ENCODE measurements around the gene PDIA4. TPM values are rescaled to one million over a fixed set of nuclear protein-coding genes. Genes with fewer than 3 reads are reported as not detected.

Gene PDIA4
- polyA plus RNA-seq, 2 of the 4 experiments (the other 2 are of a cell fraction), result 175 to 214 TPM

DNA sequence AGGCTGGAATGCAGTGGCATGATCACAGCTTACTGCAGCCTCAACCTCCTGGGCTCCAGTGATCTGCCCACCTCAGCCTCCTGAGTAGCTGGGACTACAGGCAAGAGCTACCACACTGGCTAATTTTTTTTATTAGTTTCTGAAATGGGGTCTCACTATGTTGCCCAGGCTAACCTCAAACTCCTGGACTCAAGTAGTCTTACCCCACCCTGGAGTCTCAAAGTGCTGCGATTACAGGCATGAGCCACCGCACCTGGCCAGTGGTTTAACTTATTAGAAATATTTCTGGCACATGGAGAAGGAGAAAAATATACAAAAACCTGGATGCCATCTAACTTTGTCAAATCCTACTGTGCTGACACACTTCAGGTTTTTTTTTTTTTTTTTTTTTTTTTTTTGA, 47.0 kb upstream of the PDIA4 start:
- ChIA-PET CTCF (interaction anchor here (3.2 kb wide), 1 partner anchor 10 kb away, joined by 15 read pairs; no protein-coding TSS in a partner anchor), POLR2A (interaction anchor here (0.7 kb wide), 1 partner anchor 9 kb away, joined by 3 read pairs; no protein-coding TSS in a partner anchor)
- DNase-seq (ENCODE audit: low read depth in 1 of 2, low spot score in 1 of 2) (no peak), ATAC-seq (no peak), FAIRE-seq (no peak)
- no peak overlapping the region for H3K4me2 ChIP-seq
- no peaks in the 10 kb centered on the region for H3K4me1 ChIP-seq
- H3K27ac ChIP-seq, result no peak overlapping the region
- TF ChIP-seq NPAS2 (CRISPR knock-in tag; IDR thresholded peaks at IDR 0.05; ENCODE audit: borderline replicate concordance), result no peak
- TF ChIP-seq CBX2 (IDR thresholded peaks at IDR 0.05; ENCODE audit: borderline replicate concordance, low read depth), result no peak
- TF ChIP-seq JUN (IDR thresholded peaks at IDR 0.05), result no peak
- TF ChIP-seq, protein P1, sequence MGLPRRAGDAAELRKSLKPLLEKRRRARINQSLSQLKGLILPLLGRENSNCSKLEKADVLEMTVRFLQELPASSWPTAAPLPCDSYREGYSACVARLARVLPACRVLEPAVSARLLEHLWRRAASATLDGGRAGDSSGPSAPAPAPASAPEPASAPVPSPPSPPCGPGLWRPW (IDR thresholded peaks at IDR 0.05), result no peak
- no peak for TF ChIP-seq NFE2L2 (conservative IDR thresholded peaks at IDR 0.05; ENCODE audit: low read length)
- TF ChIP-seq ESRRA (IDR thresholded peaks at IDR 0.05; ENCODE audit: borderline replicate concordance, low read length), result no peak
- no peak for TF ChIP-seq SMC3 (IDR thresholded peaks at IDR 0.05)
- TF ChIP-seq RARB (CRISPR knock-in tag; IDR thresholded peaks at IDR 0.05), result no peak
- TF ChIP-seq MAFK (IDR thresholded peaks at IDR 0.05; ENCODE audit: partially characterized antibody), result no peak
- no peak for TF ChIP-seq ZNF302 (CRISPR knock-in tag; IDR thresholded peaks at IDR 0.05)
- TF ChIP-seq, protein P2, sequence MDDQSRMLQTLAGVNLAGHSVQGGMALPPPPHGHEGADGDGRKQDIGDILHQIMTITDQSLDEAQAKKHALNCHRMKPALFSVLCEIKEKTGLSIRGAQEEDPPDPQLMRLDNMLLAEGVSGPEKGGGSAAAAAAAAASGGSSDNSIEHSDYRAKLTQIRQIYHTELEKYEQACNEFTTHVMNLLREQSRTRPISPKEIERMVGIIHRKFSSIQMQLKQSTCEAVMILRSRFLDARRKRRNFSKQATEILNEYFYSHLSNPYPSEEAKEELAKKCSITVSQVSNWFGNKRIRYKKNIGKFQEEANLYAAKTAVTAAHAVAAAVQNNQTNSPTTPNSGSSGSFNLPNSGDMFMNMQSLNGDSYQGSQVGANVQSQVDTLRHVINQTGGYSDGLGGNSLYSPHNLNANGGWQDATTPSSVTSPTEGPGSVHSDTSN (IDR thresholded peaks at IDR 0.05), result no peak
- 98% methylated on average over 2 of the region's 2 CpGs for WGBS (ENCODE audit: missing lambda C conversion rate)
- H3K4me3 ChIP-seq, result no peak overlapping the region
- H3K9me3 ChIP-seq, result no peaks in the 10 kb centered on the region

DNA sequence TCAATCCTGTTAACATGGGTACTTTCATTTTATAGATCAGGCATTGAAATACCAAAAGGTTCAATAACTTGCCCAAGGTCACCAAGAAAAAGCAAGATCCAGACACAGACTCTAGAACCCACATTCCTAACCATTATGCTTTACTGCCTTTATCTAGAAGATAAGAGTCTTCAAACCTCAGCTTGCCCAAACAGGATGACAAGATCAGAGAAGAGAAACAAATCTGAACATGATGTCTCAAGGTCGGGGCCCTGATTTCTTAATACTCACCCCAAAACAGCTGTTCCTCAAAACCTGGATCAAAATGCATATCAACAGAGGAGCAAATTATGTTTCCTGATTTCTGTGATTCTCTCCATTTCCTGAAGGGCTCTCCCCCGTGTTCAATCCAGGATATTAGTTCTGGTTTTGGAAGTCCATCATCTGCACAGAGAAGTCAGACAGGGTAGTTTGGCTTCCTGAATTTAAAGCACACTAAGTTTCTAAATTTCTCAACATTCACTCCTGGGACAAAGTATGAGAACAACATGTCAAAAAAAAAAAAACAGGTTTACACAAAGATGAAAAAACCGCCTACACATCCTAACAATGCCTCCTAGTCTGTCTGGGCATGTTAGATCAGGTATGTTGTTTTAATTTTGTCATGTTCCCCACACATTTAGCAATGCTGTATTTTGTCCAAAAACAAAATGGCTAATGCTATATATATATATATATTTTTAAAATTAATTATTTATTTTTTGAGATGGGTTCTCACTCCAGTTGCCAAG, 46.0 kb upstream of the PDIA4 start:
- TF ChIP-seq RNF2 (IDR thresholded peaks at IDR 0.05; ENCODE audit: borderline replicate concordance, low read depth) (no peak), POLR2A (IDR thresholded peaks at IDR 0.05; ENCODE audit: low read length) (no peak), MYC (IDR thresholded peaks at IDR 0.05; ENCODE audit: borderline replicate concordance, low read length) (no peak), FOSB (CRISPR knock-in tag; IDR thresholded peaks at IDR 0.05) (no peak), CHD4 (IDR thresholded peaks at IDR 0.05; ENCODE audit: borderline replicate concordance) (no peak), ESRRA (IDR thresholded peaks at IDR 0.05; ENCODE audit: borderline replicate concordance, low read length) (no peak), SMC3 (IDR thresholded peaks at IDR 0.05) (no peak), RARB (CRISPR knock-in tag; IDR thresholded peaks at IDR 0.05) (no peak), HOXB5 (CRISPR knock-in tag; IDR thresholded peaks at IDR 0.05) (no peak), CBX8 (IDR thresholded peaks at IDR 0.05) (no peak), CHD2 (IDR thresholded peaks at IDR 0.05; ENCODE audit: low read length, partially characterized antibody) (no peak), RCOR1 (IDR thresholded peaks at IDR 0.05; ENCODE audit: low read depth, low read length) (no peak), RAD21 (conservative IDR thresholded peaks at IDR 0.05 in 1 of 2, IDR thresholded peaks at IDR 0.05 in 1 of 2) (no peak)
- TF ChIP-seq, protein P3, sequence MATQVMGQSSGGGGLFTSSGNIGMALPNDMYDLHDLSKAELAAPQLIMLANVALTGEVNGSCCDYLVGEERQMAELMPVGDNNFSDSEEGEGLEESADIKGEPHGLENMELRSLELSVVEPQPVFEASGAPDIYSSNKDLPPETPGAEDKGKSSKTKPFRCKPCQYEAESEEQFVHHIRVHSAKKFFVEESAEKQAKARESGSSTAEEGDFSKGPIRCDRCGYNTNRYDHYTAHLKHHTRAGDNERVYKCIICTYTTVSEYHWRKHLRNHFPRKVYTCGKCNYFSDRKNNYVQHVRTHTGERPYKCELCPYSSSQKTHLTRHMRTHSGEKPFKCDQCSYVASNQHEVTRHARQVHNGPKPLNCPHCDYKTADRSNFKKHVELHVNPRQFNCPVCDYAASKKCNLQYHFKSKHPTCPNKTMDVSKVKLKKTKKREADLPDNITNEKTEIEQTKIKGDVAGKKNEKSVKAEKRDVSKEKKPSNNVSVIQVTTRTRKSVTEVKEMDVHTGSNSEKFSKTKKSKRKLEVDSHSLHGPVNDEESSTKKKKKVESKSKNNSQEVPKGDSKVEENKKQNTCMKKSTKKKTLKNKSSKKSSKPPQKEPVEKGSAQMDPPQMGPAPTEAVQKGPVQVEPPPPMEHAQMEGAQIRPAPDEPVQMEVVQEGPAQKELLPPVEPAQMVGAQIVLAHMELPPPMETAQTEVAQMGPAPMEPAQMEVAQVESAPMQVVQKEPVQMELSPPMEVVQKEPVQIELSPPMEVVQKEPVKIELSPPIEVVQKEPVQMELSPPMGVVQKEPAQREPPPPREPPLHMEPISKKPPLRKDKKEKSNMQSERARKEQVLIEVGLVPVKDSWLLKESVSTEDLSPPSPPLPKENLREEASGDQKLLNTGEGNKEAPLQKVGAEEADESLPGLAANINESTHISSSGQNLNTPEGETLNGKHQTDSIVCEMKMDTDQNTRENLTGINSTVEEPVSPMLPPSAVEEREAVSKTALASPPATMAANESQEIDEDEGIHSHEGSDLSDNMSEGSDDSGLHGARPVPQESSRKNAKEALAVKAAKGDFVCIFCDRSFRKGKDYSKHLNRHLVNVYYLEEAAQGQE (IDR thresholded peaks at IDR 0.05), result no peak
- FAIRE-seq (no peak), ATAC-seq (no peak), DNase-seq (ENCODE audit: low read depth in 1 of 2, low spot score in 1 of 2) (no peak)
- Histone ChIP-seq H3K4me2 (no peak overlapping the region), H3K9me3 (no peaks in the 10 kb centered on the region), H3K4me3 (no peak overlapping the region), H3K27ac (no peak overlapping the region), H3K4me1 (no peaks in the 10 kb centered on the region)
- ChIA-PET CTCF (interaction anchor here (3.2 kb wide), 1 partner anchor 9 kb away, joined by 15 read pairs; no protein-coding TSS in a partner anchor), POLR2A (no interaction called here)
- 90% methylated on average over 3 of the region's 3 CpGs for WGBS (ENCODE audit: missing lambda C conversion rate)

Measured in A549 (cell line).